ENCODE data around the gene CPB1.

Gene CPB1

GRCh38 chr3:148884261-148884660 lies 56.6 kb downstream of the CPB1 start:
- no peak for DNase-seq

GRCh38 chr3:148889828-148890227 lies 62.2 kb downstream of the CPB1 start:
- DNase-seq = no peak

GRCh38 chr3:148896062-148896461 lies 68.5 kb downstream of the CPB1 start:
- DNase-seq = no peak

GRCh38 chr3:148901987-148902791 lies 74.6 kb downstream of the CPB1 start:
- no peak for DNase-seq

DNA sequence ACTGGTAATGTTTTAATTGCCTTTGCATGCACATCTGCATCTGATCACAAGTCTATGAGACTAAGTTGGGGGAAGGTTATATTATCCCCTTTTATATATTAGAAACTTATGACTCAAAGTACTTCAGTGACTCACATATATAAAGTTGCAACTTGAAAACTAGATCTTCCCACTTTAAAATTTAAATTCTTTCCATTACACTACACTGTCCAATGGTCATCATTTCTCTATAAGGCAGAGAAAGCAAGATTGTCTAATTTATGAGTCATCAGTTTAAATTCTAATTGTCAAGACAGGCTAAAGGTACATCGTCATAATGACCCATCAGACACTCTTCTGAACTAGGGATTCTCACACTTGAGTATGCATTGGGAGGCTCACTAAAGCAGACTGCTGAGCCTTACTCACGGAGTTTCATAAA lies 75.4 kb downstream of the CPB1 start:
- DNase-seq = no peak

DNA sequence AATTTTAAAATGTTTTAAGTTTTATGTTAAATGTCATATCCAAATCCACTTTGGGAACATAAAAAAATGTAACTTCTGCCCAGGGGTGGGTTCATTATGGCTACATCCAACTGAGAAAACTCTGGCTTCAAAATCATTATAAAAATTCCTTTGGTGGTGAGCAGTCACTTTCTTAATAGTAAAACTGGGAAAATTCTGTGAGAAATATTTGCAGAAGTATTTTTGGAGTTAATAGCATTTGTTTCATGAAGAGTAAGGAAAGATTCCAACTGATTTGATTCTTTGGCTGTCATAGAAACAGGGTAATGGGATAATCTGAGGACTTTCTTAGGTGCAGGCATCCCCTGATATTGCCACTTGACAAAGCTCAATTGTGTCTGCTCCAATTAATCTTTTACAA lies 76.3 kb downstream of the CPB1 start:
- DNase-seq = no peak

- no peak for DNase-seq
These were observed 79.1 kb downstream of the CPB1 start for GRCh38 chr3:148906667-148907066.
